ENCODE data around the gene FARS2.

GRCh38 chr6:5343998-5344397, 82.7 kb downstream of the FARS2 start:
- TF ChIP-seq CTCF (IDR thresholded peaks at IDR 0.05) (no peak), POLR2A (IDR thresholded peaks at IDR 0.05) (no peak)

Measured in vagina (tissue), 2 donors.